ENCODE results near the gene PRKN.

GRCh38 chr6:161453558-161453957 is 1274.0 kb downstream of the PRKN start:
- no peak for TF ChIP-seq GATA3 (IDR thresholded peaks at IDR 0.05; ENCODE audit: low read depth, low read length)
- no peak for TF ChIP-seq GATA2 (IDR thresholded peaks at IDR 0.05; ENCODE audit: low read depth, low read length)
